GM19238 (cell line): ENCODE data around the gene RTKN.

Experiments used
- DNase-seq: peaks from one replicate; pipeline ENCODE4 v3.0.0; 2011; ENCODE audit warnings: low spot score; ENCODE audit not compliant: insufficient read length

The RTKN gene

GRCh38 chr2:74379851-74380789 lies 61.6 kb downstream of the RTKN start, which contains the start of gene DCTN1:
DCTN1 (minus strand) TSS chr2:74380311; CDS start chr2:74380037, 274 bp downstream.
- DNase-seq = no peak

- DNase-seq = no peak
Measured at GRCh38 chr2:74378007-74378406, 63.7 kb downstream of the RTKN start.

- no peak for DNase-seq
Measured at GRCh38 chr2:74375838-74376237, 65.9 kb downstream of the RTKN start.
